Subcutaneous abdominal adipose tissue (tissue), 5 donors: Measurements from ENCODE around the gene MYO10.
A peak's percentile ranks its signal among the peaks of the same experiment; 100 is the strongest.

Source experiments
- H3K27ac ChIP-seq: one replicate; pipeline ENCODE4 v1.7.0; 2013; ENCODE audit warnings: low read depth, mild to moderate bottlenecking, inconsistent platforms, low read length, moderate library complexity
- H3K27me3 ChIP-seq, 5 donors: one replicate each; pipeline ENCODE4 v1.7.0; 2013; ENCODE audit warnings: low read length in 5 of 5, inconsistent platforms in 1 of 5; ENCODE audit not compliant: control insufficient read depth in 5 of 5, insufficient read depth in 4 of 5
- H3K36me3 ChIP-seq, 5 donors: one replicate each; pipeline ENCODE4 v1.7.0; 2013; ENCODE audit warnings: low read length in 5 of 5; ENCODE audit not compliant: control insufficient read depth in 5 of 5, insufficient read depth in 5 of 5
- H3K4me1 ChIP-seq, 5 donors: one replicate each; pipeline ENCODE4 v1.7.0; 2013; ENCODE audit warnings: low read length in 5 of 5, mild to moderate bottlenecking in 3 of 5, moderate library complexity in 1 of 5; ENCODE audit not compliant: control insufficient read depth in 5 of 5, insufficient read depth in 5 of 5
- H3K4me3 ChIP-seq, 5 donors: one replicate each; pipeline ENCODE4 v1.7.0; 2013; ENCODE audit warnings: low read length in 5 of 5, low read depth in 1 of 5
- H3K9ac ChIP-seq, 5 donors: one replicate each; pipeline ENCODE4 v1.7.0; 2013; ENCODE audit warnings: low read length in 5 of 5, mild to moderate bottlenecking in 4 of 5, moderate library complexity in 3 of 5
- H3K9me3 ChIP-seq, 5 donors: one replicate each; pipeline ENCODE4 v1.7.0; 2013; ENCODE audit warnings: low read length in 5 of 5; ENCODE audit not compliant: control insufficient read depth in 5 of 5
- donor health status: healthy.
- donor health status: healthy.
- donor health status: healthy.
- donor health status: healthy.
- donor health status: healthy.

MYO10 gene

DNA sequence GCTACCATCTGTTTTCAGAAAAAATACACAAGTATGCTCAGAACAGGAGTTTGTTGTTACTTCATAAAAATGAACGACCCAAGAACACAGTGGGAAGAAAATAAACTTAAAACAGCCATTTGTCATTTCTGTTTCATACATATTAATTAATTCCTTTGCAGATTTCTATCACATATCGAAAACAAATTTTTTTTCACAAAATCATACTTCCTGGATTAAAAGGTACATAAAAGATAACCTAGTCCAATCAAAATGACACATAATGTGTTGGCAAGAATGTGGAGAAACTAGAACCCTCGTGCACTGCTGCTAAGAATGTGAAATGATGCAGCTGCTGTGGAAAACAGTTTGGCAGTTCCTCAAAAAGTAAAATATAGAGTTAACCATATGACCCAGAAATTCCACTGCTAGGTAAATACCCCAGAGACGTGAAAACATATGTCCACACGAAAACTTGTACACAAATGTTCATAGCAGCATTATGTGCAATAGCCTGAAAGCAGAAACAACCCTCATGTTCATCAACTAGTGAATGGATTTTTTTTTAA is 46.0 kb downstream of the MYO10 start:
- Histone ChIP-seq H3K4me3 (no peak overlapping the region), H3K36me3 (no peaks in the 10 kb centered on the region), H3K9ac (no peak overlapping the region), H3K9me3 (no peaks in the 10 kb centered on the region), H3K27me3 (no peaks in the 10 kb centered on the region), H3K4me1 (peaks cover 0 to 37% (median 18%) of the 10 kb centered on the region in 5 donors), H3K27ac (no peak overlapping the region)

DNA sequence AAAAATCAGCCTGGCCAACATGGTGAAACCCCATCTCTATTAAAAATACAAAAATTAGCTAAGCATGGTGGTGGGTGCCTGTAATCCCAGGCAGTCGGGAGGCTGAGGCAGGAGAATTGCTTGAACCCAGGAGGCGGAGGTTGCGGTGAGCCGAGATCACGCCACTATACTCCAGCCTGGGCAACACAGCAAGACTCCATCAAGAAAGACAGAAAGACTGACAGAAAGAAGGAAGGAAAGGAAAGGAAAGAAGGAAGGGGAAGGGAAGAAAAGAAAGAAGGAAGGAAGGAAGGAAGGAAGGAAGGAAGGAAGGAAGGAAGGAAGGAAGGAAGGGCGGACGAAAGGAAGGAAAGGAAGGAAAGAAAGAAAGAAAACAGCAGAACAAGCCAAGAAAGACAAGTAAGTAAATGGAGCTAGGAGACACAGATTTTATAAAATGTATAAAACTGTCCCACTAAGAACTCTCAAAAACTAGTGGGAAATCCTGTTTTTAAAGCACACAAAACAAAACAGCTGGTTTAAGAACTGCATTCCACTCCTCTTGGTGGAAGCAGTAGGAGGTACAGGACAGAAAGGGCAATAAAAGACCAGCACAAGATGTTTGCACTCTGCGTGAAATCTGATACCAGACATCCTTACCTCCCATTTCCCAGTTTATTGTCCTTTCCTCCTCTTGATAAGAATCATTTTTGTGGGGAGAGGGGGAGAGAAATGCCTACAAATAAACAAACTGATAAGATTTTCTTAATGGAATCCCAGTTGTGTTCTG is 46.7 kb downstream of the MYO10 start:
- Histone ChIP-seq H3K36me3 (no peaks in the 10 kb centered on the region), H3K27me3 (no peaks in the 10 kb centered on the region), H3K4me3 (no peak overlapping the region), H3K4me1 (peaks cover 0 to 34% (median 17%) of the 10 kb centered on the region in 5 donors), H3K9me3 (no peaks in the 10 kb centered on the region), H3K27ac (no peak overlapping the region), H3K9ac (no peak overlapping the region)

DNA sequence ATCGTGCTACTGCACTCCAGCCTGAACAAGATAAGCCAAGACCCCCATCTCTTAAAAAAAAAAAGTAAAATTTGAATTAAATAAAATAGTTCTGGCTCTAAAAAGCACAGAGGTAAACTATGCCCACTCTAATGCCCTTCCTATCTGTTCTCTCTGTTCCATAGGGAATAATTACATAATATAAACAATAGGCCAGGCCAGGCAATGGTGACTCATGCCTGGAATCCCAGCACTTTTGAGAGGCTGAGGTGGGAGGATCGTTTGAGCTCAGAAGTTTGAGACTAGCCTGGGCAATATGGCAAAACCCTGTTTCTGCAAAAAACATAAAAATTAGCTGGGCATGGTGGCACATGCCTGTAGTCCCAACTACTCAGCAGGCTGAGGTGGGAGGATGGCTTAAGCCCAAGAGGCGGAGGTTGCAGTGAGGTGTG is 47.4 kb downstream of the MYO10 start:
- Histone ChIP-seq H3K4me3 (no peak overlapping the region), H3K4me1 (peaks cover 0 to 28% (median 15%) of the 10 kb centered on the region in 5 donors), H3K27ac (no peak overlapping the region), H3K36me3 (no peaks in the 10 kb centered on the region), H3K9me3 (no peaks in the 10 kb centered on the region), H3K9ac (no peak overlapping the region), H3K27me3 (no peaks in the 10 kb centered on the region)

DNA sequence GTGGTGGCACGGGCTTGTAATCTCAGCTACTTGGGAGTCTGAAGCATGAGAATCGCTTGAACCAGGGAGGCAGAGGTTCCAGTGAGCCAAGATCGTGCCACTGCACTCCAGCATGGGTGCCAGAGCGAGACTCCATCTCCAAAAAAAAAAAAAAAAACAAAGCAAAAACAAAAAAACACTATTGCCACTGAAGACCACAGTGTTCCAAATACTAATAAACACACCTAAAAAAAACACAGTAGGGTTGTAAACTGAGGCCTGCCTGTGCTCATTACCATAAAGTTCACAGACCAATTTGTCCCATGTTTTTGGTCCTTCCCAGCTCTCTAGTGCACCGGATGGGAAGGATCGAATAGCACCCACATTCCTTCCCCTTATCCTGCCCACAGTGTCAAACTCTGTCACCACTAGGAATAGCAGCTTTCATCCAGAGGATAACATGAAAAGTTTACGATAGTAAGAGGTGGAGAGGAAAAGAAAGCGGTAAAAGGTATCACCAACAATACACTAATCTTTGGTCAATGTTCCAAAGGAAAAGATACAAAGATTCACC is 49.2 kb downstream of the MYO10 start:
- H3K9ac ChIP-seq: no peak overlapping the region
- H3K4me1 ChIP-seq: peaks cover 0 to 28% (median 15%) of the 10 kb centered on the region in 5 donors
- H3K9me3 ChIP-seq: no peaks in the 10 kb centered on the region
- no peaks in the 10 kb centered on the region for H3K36me3 ChIP-seq
- no peak overlapping the region for H3K4me3 ChIP-seq
- H3K27me3 ChIP-seq: no peaks in the 10 kb centered on the region
- peak overlapping the region; percentile 39 for H3K27ac ChIP-seq

DNA sequence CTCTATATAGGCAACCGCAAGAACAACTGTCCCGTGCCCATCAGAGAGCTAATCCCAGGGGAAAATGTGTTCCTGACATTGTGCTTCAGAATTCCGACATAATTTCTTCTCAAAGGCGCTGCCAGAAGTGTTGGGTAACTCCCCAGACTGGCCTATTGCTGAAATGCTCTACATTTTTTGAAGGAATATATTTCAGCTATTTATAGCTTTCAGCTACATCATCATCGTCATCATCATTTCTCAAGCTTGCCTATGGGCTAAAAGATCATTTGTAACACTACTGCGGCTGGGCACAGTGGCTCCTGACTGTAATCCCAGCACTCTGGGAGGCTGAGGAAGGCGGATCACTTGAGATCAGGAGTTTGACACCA is 49.7 kb downstream of the MYO10 start:
- Histone ChIP-seq H3K4me3 (peak overlapping the region in 1 of 5 donors; percentile 11), H3K4me1 (peaks cover 0 to 30% (median 15%) of the 10 kb centered on the region in 5 donors), H3K9me3 (no peaks in the 10 kb centered on the region), H3K27me3 (no peaks in the 10 kb centered on the region), H3K27ac (peak overlapping the region; percentile 39), H3K9ac (no peak overlapping the region), H3K36me3 (no peaks in the 10 kb centered on the region)

DNA sequence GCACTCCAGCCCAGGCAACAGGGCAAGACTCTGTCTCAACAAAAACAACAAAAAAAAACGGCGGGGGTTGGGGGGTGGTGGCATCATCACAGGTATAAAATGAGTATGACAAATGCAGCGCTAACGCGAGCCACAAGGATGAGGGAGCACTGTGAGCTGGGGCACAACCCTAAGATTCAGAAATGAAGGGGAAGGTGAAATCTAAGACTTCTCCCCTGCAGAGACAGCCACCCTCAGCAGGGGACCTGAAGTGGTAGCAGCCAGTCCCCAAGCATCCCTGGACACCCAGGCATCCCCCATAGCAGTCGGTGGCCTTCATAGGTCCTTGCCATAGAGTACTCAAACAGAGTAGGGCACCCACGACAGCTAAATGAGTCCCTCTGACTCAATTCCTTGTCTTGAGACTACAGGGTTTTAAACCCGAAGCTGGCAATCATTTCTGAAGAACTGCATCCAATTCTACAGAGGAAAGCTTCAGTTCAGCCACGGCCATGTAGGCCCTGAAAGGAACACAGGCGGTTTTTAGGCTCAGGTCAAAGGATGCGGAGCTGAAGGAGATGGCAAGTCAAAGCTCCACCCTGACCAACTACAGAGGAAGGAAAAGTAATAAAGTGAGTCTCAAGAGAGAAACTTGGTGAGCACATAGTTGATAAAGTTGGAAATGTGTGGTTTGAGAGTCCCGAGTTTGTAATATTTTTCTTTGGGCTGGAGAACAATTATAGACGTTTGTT is 50.3 kb downstream of the MYO10 start:
- Histone ChIP-seq H3K36me3 (no peaks in the 10 kb centered on the region), H3K9me3 (no peaks in the 10 kb centered on the region), H3K4me1 (peaks cover 0 to 27% (median 15%) of the 10 kb centered on the region in 5 donors), H3K27me3 (no peaks in the 10 kb centered on the region), H3K9ac (peak overlapping the region in 1 of 5 donors; percentile 25), H3K4me3 (peak overlapping the region in 1 of 5 donors; percentile 11), H3K27ac (peak overlapping the region; percentile 39)

DNA sequence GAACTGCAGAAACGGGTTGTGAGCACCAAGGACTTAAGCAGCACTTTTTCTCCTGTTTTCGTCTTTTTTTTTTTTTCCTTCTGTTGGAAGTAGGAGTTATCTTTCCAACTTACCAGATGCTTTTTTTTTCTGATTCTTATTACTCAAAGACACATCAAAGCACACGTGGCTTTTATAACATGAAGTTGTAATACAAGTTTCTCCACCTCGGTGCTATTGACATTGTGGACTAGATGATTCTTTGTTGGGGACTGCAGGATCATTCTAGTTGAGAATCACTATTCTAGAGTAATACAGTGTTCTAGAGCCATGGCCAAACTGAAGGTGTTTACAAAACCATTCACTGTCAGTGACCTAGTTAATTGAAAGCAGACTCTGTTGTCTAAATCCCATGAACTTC is 51.5 kb downstream of the MYO10 start:
- Histone ChIP-seq H3K4me3 (no peak overlapping the region), H3K9ac (no peak overlapping the region), H3K4me1 (peaks cover 0 to 25% (median 15%) of the 10 kb centered on the region in 5 donors), H3K27ac (no peak overlapping the region), H3K36me3 (no peaks in the 10 kb centered on the region), H3K27me3 (no peaks in the 10 kb centered on the region), H3K9me3 (no peaks in the 10 kb centered on the region)

DNA sequence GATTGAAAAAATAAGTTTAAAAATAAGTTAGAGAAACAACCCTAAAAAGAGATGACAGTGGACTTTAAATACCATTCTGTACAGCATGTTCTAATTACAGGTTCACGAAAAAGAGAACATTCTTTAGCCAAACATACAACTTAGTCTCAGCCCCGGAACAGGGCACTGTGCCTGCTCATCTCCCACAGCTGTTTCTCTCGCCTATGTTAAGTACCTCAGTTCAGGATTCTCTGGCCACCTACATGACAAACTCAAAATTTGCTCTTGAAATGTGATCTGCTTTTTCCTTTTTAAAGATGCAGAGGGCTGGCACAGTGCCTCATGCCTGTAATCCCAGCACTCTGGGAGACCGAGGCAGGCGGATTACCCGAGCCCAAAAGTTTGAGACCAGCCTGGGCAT is 52.3 kb downstream of the MYO10 start:
- no peaks in the 10 kb centered on the region for H3K36me3 ChIP-seq
- no peaks in the 10 kb centered on the region for H3K27me3 ChIP-seq
- no peak overlapping the region for H3K9ac ChIP-seq
- H3K27ac ChIP-seq: no peak overlapping the region
- peaks cover 0 to 24% (median 15%) of the 10 kb centered on the region in 5 donors for H3K4me1 ChIP-seq
- H3K9me3 ChIP-seq: no peaks in the 10 kb centered on the region
- H3K4me3 ChIP-seq: no peak overlapping the region

DNA sequence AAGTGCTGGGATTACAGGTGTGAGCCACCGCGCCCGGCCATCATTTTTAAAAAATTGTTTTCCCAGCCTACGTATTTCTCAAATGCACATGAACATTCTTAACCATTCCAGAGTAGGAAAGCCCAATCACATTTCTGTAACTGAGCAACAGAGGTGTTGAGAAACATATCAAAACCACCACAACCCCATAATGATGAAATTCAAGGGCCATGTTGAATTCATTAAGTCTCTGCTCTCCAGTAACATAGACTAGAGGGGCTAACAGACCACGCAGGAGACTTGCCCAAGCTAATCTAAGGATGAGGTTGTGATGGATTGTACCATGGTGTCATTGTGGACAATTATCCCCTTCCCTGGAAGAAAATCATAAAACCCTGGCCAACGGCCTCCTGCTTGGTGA is 52.9 kb downstream of the MYO10 start:
- Histone ChIP-seq H3K9me3 (no peaks in the 10 kb centered on the region), H3K36me3 (no peaks in the 10 kb centered on the region), H3K4me1 (peaks cover 0 to 24% (median 15%) of the 10 kb centered on the region in 5 donors), H3K4me3 (no peak overlapping the region), H3K27me3 (no peaks in the 10 kb centered on the region), H3K27ac (no peak overlapping the region), H3K9ac (no peak overlapping the region)

DNA sequence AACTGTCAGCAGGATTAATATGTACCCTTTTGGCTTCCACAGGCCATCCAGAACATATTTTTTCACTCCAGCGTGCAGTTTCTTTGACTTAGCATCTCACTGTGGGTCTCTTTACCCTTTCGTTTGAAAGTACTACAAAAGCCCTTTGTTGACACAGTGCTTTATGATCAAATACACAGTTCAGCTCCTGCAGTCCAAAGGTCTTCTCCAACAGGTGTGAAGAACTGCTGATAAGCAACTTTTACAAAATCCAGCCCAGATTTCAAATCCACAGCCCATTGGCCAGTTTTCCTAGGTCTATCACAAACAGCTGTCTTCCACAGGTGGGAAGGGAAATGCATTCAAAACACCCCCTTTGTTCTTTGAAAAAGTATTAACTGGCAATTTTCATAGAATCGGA is 54.8 kb downstream of the MYO10 start:
- no peaks in the 10 kb centered on the region for H3K36me3 ChIP-seq
- no peak overlapping the region for H3K27ac ChIP-seq
- no peak overlapping the region for H3K9ac ChIP-seq
- no peaks in the 10 kb centered on the region for H3K27me3 ChIP-seq
- H3K4me1 ChIP-seq: peaks cover 0 to 15% (median 7%) of the 10 kb centered on the region in 5 donors
- no peaks in the 10 kb centered on the region for H3K9me3 ChIP-seq
- H3K4me3 ChIP-seq: no peak overlapping the region
